GM12878 (cell line): ENCODE data around the gene TICRR. TPM values are rescaled to one million over a fixed set of nuclear protein-coding genes. Genes with fewer than 3 reads are reported as not detected.

Source experiments
- ATAC-seq: fragments of 200-7000 bp; cut with Tn5 transposase; 3 replicates; pipeline ENCODE4 v1.9.1; 2020; ENCODE audit warnings: mild to moderate bottlenecking, moderate library complexity
- BruUV-seq: library from RNA; stranded (reverse); fragments of 400-500 nt; replicated peaks from 2 replicates; lab custom pipeline; 2021; lab: Mats Ljungman, UMichigan
- CTCF ChIA-PET: fragments of 300-600 bp; sonication (Branson Sonifier 250); formaldehyde crosslinking; extraction: SDS; loops from one replicate; lab custom pipeline; 2021; ENCODE audit warnings: inconsistent platforms; lab: Yijun Ruan, JAX
- POLR2A ChIA-PET: fragments of 350-600 bp; formaldehyde crosslinking; extraction: SDS; loops from one replicate; lab custom pipeline; 2021; ENCODE audit warnings: inconsistent platforms; lab: Charles Lee
- RAD21 ChIA-PET: fragments of 300-600 bp; sonication (Branson Sonifier 250); formaldehyde crosslinking; loops from one replicate; lab custom pipeline; 2023; ENCODE audit warnings: antibody characterized with exemption; ENCODE audit not compliant: unreplicated experiment; lab: Charles Lee
- SMC1A ChIA-PET: fragments of 300-600 bp; sonication (Branson Sonifier 250); formaldehyde crosslinking; loops from one replicate; lab custom pipeline; 2023; ENCODE audit not compliant: unreplicated experiment, uncharacterized antibody; lab: Charles Lee
- DNase-seq: peaks from one replicate; pipeline ENCODE4 v3.0.0-alpha.2; 2011; ENCODE audit warnings: low read depth, low spot score
- FAIRE-seq: peaks from 3 replicates; lab custom pipeline; 2011; peaks lifted over from hg19 to GRCh38; lab: Jason Lieb, UNC
- H2AFZ ChIP-seq: 2 replicates; pipeline ENCODE4 v1.6.0; 2011; ENCODE audit warnings: low read depth, low read length, control low read depth; ENCODE audit not compliant: control insufficient read depth
- H3K27ac ChIP-seq: 2 replicates; pipeline ENCODE4 v1.5.1; 2011; ENCODE audit warnings: control low read depth; ENCODE audit not compliant: control insufficient read depth, insufficient read depth
- H3K27me3 ChIP-seq, 2 experiments: replicated peaks in 1 of 2; 2 replicates each; pipeline versions ENCODE4 v1.6.0 to v1.6.1; 2011; ENCODE audit warnings: low read length in 1 of 2; ENCODE audit not compliant: control insufficient read depth in 2 of 2, insufficient read depth in 2 of 2
- H3K36me3 ChIP-seq, 2 experiments: 2 replicates each; pipeline ENCODE4 v1.5.1; 2011; ENCODE audit warnings: low read length in 1 of 2; ENCODE audit not compliant: control insufficient read depth in 2 of 2, insufficient read depth in 2 of 2
- H3K4me1 ChIP-seq: 2 replicates; pipeline ENCODE4 v1.6.1; 2011; ENCODE audit warnings: mild to moderate bottlenecking, low read length, moderate library complexity, mixed read lengths; ENCODE audit not compliant: control insufficient read depth, insufficient read depth
- H3K4me2 ChIP-seq: 2 replicates; pipeline ENCODE4 v1.6.0; 2011; ENCODE audit warnings: control low read depth; ENCODE audit not compliant: control insufficient read depth, insufficient read depth
- H3K4me3 ChIP-seq: fragments of 200-600 bp; sonication (generic); 2 replicates; pipeline ENCODE4 v1.5.1; 2016
- H3K79me2 ChIP-seq: 2 replicates; pipeline ENCODE4 v1.6.0; 2011; ENCODE audit warnings: low read length; ENCODE audit not compliant: control insufficient read depth, insufficient read depth
- H3K9ac ChIP-seq: 2 replicates; pipeline ENCODE4 v1.8.0; 2011; ENCODE audit warnings: low read length, control low read depth, mixed read lengths; ENCODE audit not compliant: control insufficient read depth, insufficient read depth
- H3K9me3 ChIP-seq: replicated peaks from 3 replicates; pipeline ENCODE4 v1.5.1; 2011; ENCODE audit warnings: mild to moderate bottlenecking, low read length; ENCODE audit not compliant: control insufficient read depth, insufficient read depth
- H4K20me1 ChIP-seq: 2 replicates; pipeline ENCODE4 v1.6.0; 2011; ENCODE audit not compliant: control insufficient read depth, insufficient read depth
- ASH2L ChIP-seq: fragments of 300-600, 200-600 bp; sonication (generic); IDR thresholded peaks from 2 replicates; pipeline ENCODE4 v1.6.1; 2017; ENCODE audit warnings: low read depth, mild to moderate bottlenecking, borderline replicate concordance
- EP300 ChIP-seq, 2 experiments: fragments of 150-350 bp in 1 of 2; IDR thresholded peaks; 2 replicates each; pipeline ENCODE4 v1.6.1; 2011 to 2012; ENCODE audit warnings: low read depth in 2 of 2, low read length in 2 of 2, borderline replicate concordance in 1 of 2, improper control_type of control experiment in 1 of 2, inconsistent platforms in 1 of 2; ENCODE audit not compliant: control insufficient read depth in 1 of 2
- IKZF2 ChIP-seq, 2 experiments: fragments of 450-650 bp; IDR thresholded peaks; 2 replicates each; pipeline ENCODE4 v1.6.1; 2017; ENCODE audit warnings: mild to moderate bottlenecking in 2 of 2, moderate library complexity in 2 of 2
- MAX ChIP-seq: IDR thresholded peaks from 2 replicates; pipeline ENCODE4 v1.6.1; 2012; ENCODE audit warnings: low read depth, low read length, improper control_type of control experiment
- NBN ChIP-seq: fragments of 450-650 bp; IDR thresholded peaks from 2 replicates; pipeline ENCODE4 v1.6.1; 2016
- NRF1 ChIP-seq: conservative IDR thresholded peaks from 2 replicates; pipeline ENCODE4 v1.6.1; 2011; ENCODE audit warnings: mild to moderate bottlenecking, low read depth, low read length, improper control_type of control experiment
- PML ChIP-seq: IDR thresholded peaks from 2 replicates; pipeline ENCODE4 v1.6.1; 2012; ENCODE audit warnings: low read length, inconsistent platforms
- POU2F2 ChIP-seq: IDR thresholded peaks from 3 replicates; pipeline ENCODE4 v1.6.1; 2011; ENCODE audit warnings: low read depth, mild to moderate bottlenecking, low read length, borderline replicate concordance
- RUNX3 ChIP-seq: IDR thresholded peaks from 2 replicates; pipeline ENCODE4 v1.6.1; 2012; ENCODE audit warnings: low read length, inconsistent platforms
- SMC3 ChIP-seq: IDR thresholded peaks from 2 replicates; pipeline ENCODE4 v1.6.1; 2011; ENCODE audit warnings: low read length, improper control_type of control experiment, borderline replicate concordance
- TCF7 ChIP-seq: IDR thresholded peaks from 2 replicates; pipeline ENCODE4 v1.6.1; 2014; ENCODE audit warnings: antibody characterized with exemption, borderline replicate concordance
- ZBED1 ChIP-seq: IDR thresholded peaks from 2 replicates; pipeline ENCODE4 v1.6.1; 2016; ENCODE audit warnings: borderline replicate concordance
- ZNF592 ChIP-seq: fragments of 450-650 bp; IDR thresholded peaks from 2 replicates; pipeline ENCODE4 v1.6.1; 2017; ENCODE audit warnings: mild to moderate bottlenecking, moderate library complexity
- WGBS: methylation state at CpG from one replicate; pipeline ENCODE4 v1.1.6; 2016; ENCODE audit warnings: low lambda C conversion rate; ENCODE audit not compliant: insufficient replicate concordance, insufficient coverage; ENCODE audit errors: missing lambda C conversion rate; 5-methylcytosine and 5-hydroxymethylcytosine counted together
- in situ Hi-C: fragments of 300-500 bp; cut with MboI; formaldehyde crosslinking; loops from 9 replicates; pipeline ENCODE4 v1.14.3; 2018; ENCODE audit warnings: mixed read lengths
- intact Hi-C: fragments of 100-400 bp; cut with micrococcal nuclease; formaldehyde crosslinking; loops from one replicate; pipeline ENCODE4 v1.14.2; 2022; ENCODE audit not compliant: unreplicated experiment
- polyA plus RNA-seq, 11 experiments: library from polyadenylated mRNA; depleted of rRNA in 4 of 11; unstranded in 6 of 11; stranded (reverse) in 5 of 11; fragments of >200 nt; fragmentation: Nextera tagmentation in 4 of 11; fragmentation: Illumina TruSeq in 1 of 11; extraction: Ambion mirVana in 4 of 11; extraction: Trizol in 1 of 11; gene quantifications; 1 replicate in 1 of 11; 2 replicates in 10 of 11; pipeline versions ENCODE4 v1.2.1 to v1.2.3, GENCODE V29; 2011 to 2016; ENCODE audit warnings: inconsistent platforms in 2 of 11, missing spikeins in 2 of 11, low read depth in 1 of 11
- total RNA-seq, 4 experiments: library from RNA; depleted of rRNA in 3 of 4; stranded (reverse); fragments of >200 nt in 3 of 4; fragmentation: Illumina TruSeq in 1 of 4; extraction: Trizol in 1 of 4; gene quantifications; 2 replicates each; pipeline versions ENCODE4 v1.2.1 to v1.2.3, GENCODE V29; 2013 to 2021

The TICRR gene
- total and polyA plus RNA-seq, 10 of the 15 experiments (the other 5 are each of a cell fraction or from before 2014, with no cell fraction given), result 0.58 to 21.5 (median 11.5) TPM

DNA sequence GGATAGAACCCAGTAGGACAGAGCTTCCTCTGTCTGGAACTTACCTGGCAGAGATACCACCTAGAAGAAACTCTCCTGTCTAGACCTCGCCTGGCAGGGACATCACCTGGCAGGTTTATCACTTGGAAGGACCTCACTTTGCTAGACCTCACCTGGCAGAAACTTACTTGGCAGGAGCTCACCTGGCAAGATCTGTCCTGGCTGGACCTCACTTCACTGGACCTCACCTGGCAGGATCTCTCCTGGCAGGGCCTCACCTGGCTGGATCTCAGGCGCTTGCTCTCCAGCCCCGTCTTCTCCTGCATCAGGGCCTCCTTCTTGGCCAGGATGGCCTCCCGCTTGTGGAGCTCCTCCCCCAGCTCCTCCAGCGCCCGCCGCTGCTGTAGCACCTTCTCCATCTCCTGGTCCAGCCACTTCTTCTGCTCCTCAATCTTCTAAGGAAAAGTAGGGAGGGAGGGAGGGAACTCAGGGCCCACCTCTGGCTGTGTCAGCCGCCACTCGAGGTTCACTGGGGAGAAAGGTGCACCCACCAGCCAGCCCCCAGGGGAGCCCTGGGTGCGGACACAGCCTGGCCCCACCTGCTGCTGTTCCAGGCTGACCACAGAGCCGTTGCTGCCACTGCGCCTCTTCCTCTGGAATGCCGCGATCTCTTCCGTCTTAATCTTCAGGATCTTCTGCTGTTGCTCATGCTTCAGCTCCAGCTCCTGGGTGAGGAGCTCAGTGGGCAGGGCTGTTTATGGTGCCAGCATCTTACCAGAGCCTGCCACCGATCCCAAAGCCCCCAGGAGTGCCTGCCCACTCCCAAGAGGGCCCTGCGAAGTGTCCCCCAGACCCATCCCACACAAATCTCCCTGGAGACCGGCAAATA, 57.5 kb downstream of the TICRR start (continued):
- no peak for TF ChIP-seq EP300 (IDR thresholded peaks at IDR 0.05; ENCODE audit: borderline replicate concordance in 1 of 2, control insufficient read depth in 1 of 2, low read depth in 2 of 2, low read length in 2 of 2)
- TF ChIP-seq NRF1, result no peak
- no peak for TF ChIP-seq RUNX3
- TF ChIP-seq SMC3, result no peak
- no peak for TF ChIP-seq ZBED1
- no peak for TF ChIP-seq IKZF2 (IDR thresholded peaks at IDR 0.05)

GRCh38 chr15:89633585-89633984, 58.3 kb downstream of the TICRR start:
- ChIA-PET CTCF (no interaction called here), RAD21 (no interaction called here), SMC1A (no interaction called here), POLR2A (no interaction called here)
- DNase-seq, result no peak
- Histone ChIP-seq H2AFZ (no peak overlapping the region), H3K27me3 (no peaks in the 10 kb centered on the region), H3K79me2 (no peaks in the 10 kb centered on the region), H3K9ac (no peak overlapping the region), H3K4me1 (no peaks in the 10 kb centered on the region), H3K36me3 (peaks cover 12 to 17% of the 10 kb centered on the region in 2 experiments), H3K9me3 (no peaks in the 10 kb centered on the region; the same call in 2 of the 3 replicates), H4K20me1 (no peaks in the 10 kb centered on the region), H3K4me2 (no peak overlapping the region), H3K27ac (no peak overlapping the region), H3K4me3 (no peak overlapping the region)
- TF ChIP-seq NBN, result no peak
- TF ChIP-seq POU2F2, result no peak
- no peak for TF ChIP-seq PML
- no peak for TF ChIP-seq MAX
- TF ChIP-seq TCF7, result no peak
- TF ChIP-seq ZNF592, result no peak
- TF ChIP-seq ASH2L, result no peak
- no TSS peak for BruUV-seq
- WGBS, result 93% methylated on average over 23 of the region's 23 CpGs
- ATAC-seq, result no peak
- intact Hi-C loops, result no loop called here
- in situ Hi-C loops, result no loop called here
- FAIRE-seq, result no peak
